Suprapubic skin (tissue), 4 donors: Measurements from ENCODE around the gene GPM6B.

Experiments used
- EP300 ChIP-seq: sonication (generic); formaldehyde crosslinking; IDR thresholded peaks from one replicate; pipeline ENCODE4 v1.6.1; 2017; ENCODE audit warnings: antibody characterized with exemption
- POLR2A ChIP-seq, 2 donors: fragments of 450-650 bp; IDR thresholded peaks; one replicate each; pipeline ENCODE4 v1.6.1; 2017; ENCODE audit warnings: antibody characterized with exemption in 2 of 2, mild to moderate bottlenecking in 2 of 2, moderate library complexity in 2 of 2
- POLR2AphosphoS5 ChIP-seq, 3 donors: sonication (generic); formaldehyde crosslinking; IDR thresholded peaks; one replicate each; pipeline ENCODE4 v1.6.1; 2017; ENCODE audit warnings: antibody characterized with exemption in 3 of 3
- TF ChIP-seq, protein P1 (sequence below), 2 donors: fragments of 200-600 bp in 1 of 2; fragments of 450-650 bp in 1 of 2; sonication (generic) in 1 of 2; IDR thresholded peaks; one replicate each; pipeline ENCODE4 v1.5.1; 2016 to 2019; ENCODE audit warnings: antibody characterized with exemption in 2 of 2, mild to moderate bottlenecking in 1 of 2, moderate library complexity in 1 of 2

- TF ChIP-seq, protein P1, sequence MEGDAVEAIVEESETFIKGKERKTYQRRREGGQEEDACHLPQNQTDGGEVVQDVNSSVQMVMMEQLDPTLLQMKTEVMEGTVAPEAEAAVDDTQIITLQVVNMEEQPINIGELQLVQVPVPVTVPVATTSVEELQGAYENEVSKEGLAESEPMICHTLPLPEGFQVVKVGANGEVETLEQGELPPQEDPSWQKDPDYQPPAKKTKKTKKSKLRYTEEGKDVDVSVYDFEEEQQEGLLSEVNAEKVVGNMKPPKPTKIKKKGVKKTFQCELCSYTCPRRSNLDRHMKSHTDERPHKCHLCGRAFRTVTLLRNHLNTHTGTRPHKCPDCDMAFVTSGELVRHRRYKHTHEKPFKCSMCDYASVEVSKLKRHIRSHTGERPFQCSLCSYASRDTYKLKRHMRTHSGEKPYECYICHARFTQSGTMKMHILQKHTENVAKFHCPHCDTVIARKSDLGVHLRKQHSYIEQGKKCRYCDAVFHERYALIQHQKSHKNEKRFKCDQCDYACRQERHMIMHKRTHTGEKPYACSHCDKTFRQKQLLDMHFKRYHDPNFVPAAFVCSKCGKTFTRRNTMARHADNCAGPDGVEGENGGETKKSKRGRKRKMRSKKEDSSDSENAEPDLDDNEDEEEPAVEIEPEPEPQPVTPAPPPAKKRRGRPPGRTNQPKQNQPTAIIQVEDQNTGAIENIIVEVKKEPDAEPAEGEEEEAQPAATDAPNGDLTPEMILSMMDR (IDR thresholded peaks at IDR 0.05), result no peak
- TF ChIP-seq POLR2A (IDR thresholded peaks at IDR 0.05) (no peak), POLR2AphosphoS5 (IDR thresholded peaks at IDR 0.05) (no peak), EP300 (no peak)
Observed at GRCh38 chrX:13835825-13836224, 18.9 kb upstream of the GPM6B start.
